GM12878 (cell line): ENCODE results near the gene PRDM16.

Experiments
- EGR1 ChIP-seq, 2 experiments: IDR thresholded peaks; 1 replicate in 1 of 2; 2 replicates in 1 of 2; pipeline ENCODE4 v1.6.1; 2011 to 2012; ENCODE audit warnings: low read depth in 2 of 2, low read length in 2 of 2, borderline replicate concordance in 1 of 2, mild to moderate bottlenecking in 1 of 2, moderate library complexity in 1 of 2
- HDGF ChIP-seq: fragments of 450-650 bp; IDR thresholded peaks from 2 replicates; pipeline ENCODE4 v1.6.1; 2016; ENCODE audit warnings: antibody characterized with exemption
- PAX5 ChIP-seq: IDR thresholded peaks from 2 replicates; pipeline ENCODE4 v1.6.1; 2011; ENCODE audit warnings: low read depth, low read length, borderline replicate concordance
- PAX8 ChIP-seq: fragments of 450-650 bp; IDR thresholded peaks from 2 replicates; pipeline ENCODE4 v1.6.1; 2017; ENCODE audit warnings: mild to moderate bottlenecking, moderate library complexity
- SREBF2 ChIP-seq: IDR thresholded peaks from 2 replicates; pipeline ENCODE4 v1.6.1; 2012; ENCODE audit warnings: mild to moderate bottlenecking, low read length
- TF ChIP-seq, protein P1 (sequence below), 3 experiments: IDR thresholded peaks in 2 of 3; conservative IDR thresholded peaks in 1 of 3; 2 replicates each; pipeline ENCODE4 v1.5.1; 2011; ENCODE audit warnings: low read depth in 3 of 3, low read length in 3 of 3, mild to moderate bottlenecking in 3 of 3, control low read depth in 2 of 3, moderate library complexity in 2 of 3, inconsistent platforms in 1 of 3, mixed read lengths in 1 of 3; ENCODE audit not compliant: control insufficient read depth in 2 of 3, insufficient read depth in 1 of 3; ENCODE audit errors: extremely low read depth in 1 of 3

DNA sequence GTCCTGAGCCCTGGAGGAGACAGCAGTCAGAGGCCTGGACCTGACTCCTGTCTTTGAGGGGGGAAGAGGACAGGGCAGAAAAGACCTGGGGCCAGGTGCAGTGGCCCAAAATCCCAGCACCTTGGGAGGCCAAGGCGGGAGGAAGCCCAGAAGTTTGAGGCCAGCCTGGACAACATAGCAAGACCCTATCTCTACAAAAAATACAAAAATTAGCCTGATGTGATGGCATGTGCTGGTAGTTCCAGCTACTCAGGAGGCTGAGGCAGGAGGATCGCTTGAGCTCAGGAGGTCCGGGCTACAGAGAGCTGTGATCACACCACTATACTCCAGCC, 280.9 kb downstream of the PRDM16 start:
- no peak for TF ChIP-seq PAX8
- no peak for TF ChIP-seq EGR1 (IDR thresholded peaks at IDR 0.05; ENCODE audit: borderline replicate concordance in 1 of 2, low read depth in 2 of 2, low read length in 2 of 2)
- TF ChIP-seq HDGF, result no peak
- TF ChIP-seq SREBF2, result no peak
- TF ChIP-seq PAX5, result no peak
- TF ChIP-seq, protein P1, sequence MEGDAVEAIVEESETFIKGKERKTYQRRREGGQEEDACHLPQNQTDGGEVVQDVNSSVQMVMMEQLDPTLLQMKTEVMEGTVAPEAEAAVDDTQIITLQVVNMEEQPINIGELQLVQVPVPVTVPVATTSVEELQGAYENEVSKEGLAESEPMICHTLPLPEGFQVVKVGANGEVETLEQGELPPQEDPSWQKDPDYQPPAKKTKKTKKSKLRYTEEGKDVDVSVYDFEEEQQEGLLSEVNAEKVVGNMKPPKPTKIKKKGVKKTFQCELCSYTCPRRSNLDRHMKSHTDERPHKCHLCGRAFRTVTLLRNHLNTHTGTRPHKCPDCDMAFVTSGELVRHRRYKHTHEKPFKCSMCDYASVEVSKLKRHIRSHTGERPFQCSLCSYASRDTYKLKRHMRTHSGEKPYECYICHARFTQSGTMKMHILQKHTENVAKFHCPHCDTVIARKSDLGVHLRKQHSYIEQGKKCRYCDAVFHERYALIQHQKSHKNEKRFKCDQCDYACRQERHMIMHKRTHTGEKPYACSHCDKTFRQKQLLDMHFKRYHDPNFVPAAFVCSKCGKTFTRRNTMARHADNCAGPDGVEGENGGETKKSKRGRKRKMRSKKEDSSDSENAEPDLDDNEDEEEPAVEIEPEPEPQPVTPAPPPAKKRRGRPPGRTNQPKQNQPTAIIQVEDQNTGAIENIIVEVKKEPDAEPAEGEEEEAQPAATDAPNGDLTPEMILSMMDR (IDR thresholded peaks at IDR 0.05 in 2 of 3, conservative IDR thresholded peaks at IDR 0.05 in 1 of 3; ENCODE audit: control insufficient read depth in 2 of 3, extremely low read depth in 1 of 3, insufficient read depth in 1 of 3, low read depth in 3 of 3, low read length in 3 of 3), result no peak
